ENCODE data around the gene B4GALT3.

Gene B4GALT3

GRCh38 chr1:161200421-161200991, 23.2 kb upstream of the B4GALT3 start:
- peak overlapping the region; percentile 96 for H3K27ac Mint-ChIP-seq (ENCODE audit: low read depth)
- H3K27me3 Mint-ChIP-seq = no peaks in the 10 kb centered on the region
- DNase-seq (ENCODE audit: low spot score in 2 of 2) (no peak), ATAC-seq (replicated peaks; ENCODE audit: extremely low read depth, poor library complexity, severe bottlenecking) (no peak)
- peak overlapping the region; percentile 91 for H3K4me3 Mint-ChIP-seq
- H3K36me3 Mint-ChIP-seq (ENCODE audit: insufficient read depth) = peaks cover 17% of the 10 kb centered on the region
- H3K4me1 Mint-ChIP-seq = peaks cover 60% of the 10 kb centered on the region
- no peaks in the 10 kb centered on the region for H3K9me3 Mint-ChIP-seq

DNA sequence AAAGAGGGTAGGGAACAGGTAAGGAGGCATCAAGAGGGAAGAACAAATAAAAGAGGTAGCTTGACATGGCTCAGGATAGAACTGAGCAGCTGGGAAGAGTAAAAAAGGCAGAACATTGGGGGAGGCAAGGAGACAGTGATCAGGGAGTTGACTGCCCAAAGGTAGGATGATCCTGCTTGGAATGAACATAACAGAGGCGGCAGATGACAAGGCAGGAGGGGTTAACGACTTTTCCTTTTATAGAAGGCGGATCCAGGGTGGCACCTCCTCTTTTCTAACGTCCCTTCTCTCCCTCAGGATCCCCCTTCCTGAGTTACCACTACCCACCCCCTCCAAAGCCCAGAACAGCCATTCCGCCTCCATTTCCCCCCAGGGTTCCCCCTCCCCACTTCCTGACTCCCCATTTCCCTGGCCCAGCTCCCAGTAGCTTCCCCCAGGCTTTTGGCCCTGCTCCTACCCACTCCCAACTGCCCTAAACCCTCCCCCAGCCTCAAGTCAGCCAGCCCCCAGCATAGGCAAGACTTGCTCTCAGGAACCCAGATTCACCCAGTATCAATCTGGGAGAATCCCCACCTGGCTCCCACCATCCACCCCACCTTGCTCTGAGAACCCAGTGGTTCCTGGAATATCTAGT, 22.3 kb upstream of the B4GALT3 start:
- Mint-ChIP-seq H3K27ac (ENCODE audit: low read depth) (peak overlapping the region; percentile 73), H3K4me3 (no peak overlapping the region), H3K9me3 (no peaks in the 10 kb centered on the region), H3K36me3 (ENCODE audit: insufficient read depth) (peaks cover 17% of the 10 kb centered on the region), H3K27me3 (no peaks in the 10 kb centered on the region), H3K4me1 (peaks cover 63% of the 10 kb centered on the region)
- ATAC-seq (replicated peaks; ENCODE audit: extremely low read depth, poor library complexity, severe bottlenecking) (no peak), DNase-seq (ENCODE audit: low spot score in 2 of 2) (no peak)

GRCh38 chr1:161198897-161199431, 21.7 kb upstream of the B4GALT3 start, which contains the start of gene ADAMTS4:
ADAMTS4 (minus strand) TSS chr1:161199054; CDS start chr1:161198627, 427 bp downstream.
- Mint-ChIP-seq H3K36me3 (ENCODE audit: insufficient read depth) (peaks cover 11% of the 10 kb centered on the region), H3K27me3 (no peaks in the 10 kb centered on the region), H3K4me3 (no peak within 1 kb of the TSS), H3K9me3 (no peaks in the 10 kb centered on the region), H3K27ac (ENCODE audit: low read depth) (peak within 1 kb of the TSS; percentile 73), H3K4me1 (peaks cover 58% of the 10 kb centered on the region)
- DNase-seq (ENCODE audit: low spot score in 2 of 2) = no peak
- ATAC-seq (replicated peaks; ENCODE audit: extremely low read depth, poor library complexity, severe bottlenecking) = no peak

DNA sequence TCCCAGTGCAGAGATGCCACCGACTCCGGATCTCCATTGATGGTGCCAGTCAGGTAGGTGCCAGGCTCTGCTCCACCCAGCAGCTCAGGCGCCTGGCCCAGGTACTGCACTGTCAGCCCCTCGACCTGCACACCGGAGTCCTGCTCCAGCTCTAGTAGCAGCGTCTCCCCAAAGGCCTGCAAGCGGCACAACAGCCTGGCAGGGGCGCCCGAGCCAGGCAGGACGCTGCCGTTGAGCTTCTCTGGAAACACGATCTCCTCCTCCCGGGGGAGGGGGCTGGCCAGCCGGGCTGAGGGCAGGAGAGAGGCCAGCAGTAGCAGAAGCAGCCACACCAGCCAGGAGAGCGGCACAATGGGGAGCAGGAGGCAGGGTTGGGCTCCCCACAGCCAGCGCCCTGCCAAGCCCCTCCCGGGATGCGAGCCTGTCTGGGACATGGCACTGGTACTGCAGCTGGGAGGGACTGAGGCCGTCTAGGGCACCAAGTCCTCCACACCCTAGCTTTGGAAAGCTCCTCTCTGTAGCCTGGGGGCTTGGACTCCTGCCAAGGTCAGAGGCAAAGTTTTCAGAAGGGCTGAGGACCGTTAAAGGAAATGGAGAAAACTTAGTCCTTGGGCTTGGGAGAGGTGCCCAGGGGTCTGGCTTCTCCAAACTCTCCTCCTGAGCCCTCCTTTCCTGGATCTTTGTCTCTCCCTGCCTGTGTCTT, 21.0 kb upstream of the B4GALT3 start:
- Mint-ChIP-seq H3K9me3 (no peaks in the 10 kb centered on the region), H3K36me3 (ENCODE audit: insufficient read depth) (peaks cover 7% of the 10 kb centered on the region), H3K4me1 (peaks cover 52% of the 10 kb centered on the region), H3K27me3 (no peaks in the 10 kb centered on the region), H3K4me3 (no peak overlapping the region), H3K27ac (ENCODE audit: low read depth) (no peak overlapping the region)
- ATAC-seq (replicated peaks; ENCODE audit: extremely low read depth, poor library complexity, severe bottlenecking) = no peak
- DNase-seq (ENCODE audit: low spot score in 2 of 2) = no peak

GRCh38 chr1:161197560-161198193, 20.4 kb upstream of the B4GALT3 start:
- Mint-ChIP-seq H3K27ac (ENCODE audit: low read depth) (no peak overlapping the region), H3K4me3 (no peak overlapping the region), H3K9me3 (no peaks in the 10 kb centered on the region), H3K36me3 (ENCODE audit: insufficient read depth) (peaks cover 7% of the 10 kb centered on the region), H3K4me1 (peaks cover 55% of the 10 kb centered on the region), H3K27me3 (no peaks in the 10 kb centered on the region)
- DNase-seq (ENCODE audit: low spot score in 2 of 2) (no peak), ATAC-seq (replicated peaks; ENCODE audit: extremely low read depth, poor library complexity, severe bottlenecking) (no peak)

DNA sequence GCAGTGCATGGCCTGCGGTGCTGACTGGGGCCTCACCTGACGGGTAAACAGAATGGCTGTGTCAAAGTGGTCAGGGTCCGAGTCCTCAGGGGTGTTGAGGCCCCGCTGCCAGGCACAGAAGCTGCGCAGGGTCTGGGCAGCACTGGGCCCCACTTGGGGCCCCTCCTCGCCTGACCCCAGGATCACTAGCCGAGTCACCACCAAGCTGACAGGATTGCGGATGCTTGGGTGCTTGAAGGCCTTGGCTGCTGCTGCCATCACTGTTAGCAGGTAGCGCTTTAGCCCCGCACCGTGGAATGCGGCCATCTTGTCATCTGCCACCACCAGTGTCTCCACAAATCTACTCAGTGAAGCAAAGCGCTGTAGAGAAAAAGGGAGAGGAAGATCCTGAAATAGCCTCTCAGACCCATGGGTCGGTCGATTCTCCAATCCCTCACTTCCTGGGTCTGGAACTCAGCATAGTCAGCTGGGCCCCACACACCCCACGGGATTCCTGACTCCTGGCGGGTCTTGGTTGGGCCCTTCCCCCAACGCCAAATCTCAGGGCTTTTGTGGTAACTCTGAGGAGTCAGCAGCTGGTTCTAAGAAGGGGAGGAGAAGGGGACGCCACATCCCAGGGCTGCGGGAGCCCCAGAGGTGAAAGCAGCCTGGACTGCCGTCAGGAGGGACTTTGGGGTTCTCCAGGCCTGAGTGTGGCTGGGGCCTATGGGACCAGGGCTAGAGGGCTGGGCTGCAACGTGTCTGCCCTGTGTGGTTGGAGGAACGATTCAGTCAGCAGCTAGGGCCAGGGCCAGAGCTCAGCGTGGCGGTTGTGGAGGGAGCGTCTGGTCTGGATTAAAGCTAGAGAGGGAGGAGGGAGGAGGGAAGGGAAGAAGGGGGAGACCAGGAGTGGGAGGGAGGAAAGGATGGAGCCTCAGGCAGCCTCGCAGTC, 19.5 kb upstream of the B4GALT3 start:
- peaks cover 57% of the 10 kb centered on the region for H3K4me1 Mint-ChIP-seq

GRCh38 chr1:161196111-161196510, 18.8 kb upstream of the B4GALT3 start:
- H3K4me1 Mint-ChIP-seq = peaks cover 52% of the 10 kb centered on the region
- no peaks in the 10 kb centered on the region for H3K27me3 Mint-ChIP-seq
- no peak overlapping the region for H3K4me3 Mint-ChIP-seq
- DNase-seq (ENCODE audit: low spot score in 2 of 2) (no peak), ATAC-seq (replicated peaks; ENCODE audit: extremely low read depth, poor library complexity, severe bottlenecking) (no peak)
- peaks cover 2% of the 10 kb centered on the region for H3K36me3 Mint-ChIP-seq (ENCODE audit: insufficient read depth)
- H3K27ac Mint-ChIP-seq (ENCODE audit: low read depth) = no peak overlapping the region
- H3K9me3 Mint-ChIP-seq = no peaks in the 10 kb centered on the region

More for the DNA sequence above, 19.5 kb upstream of the B4GALT3 start:
- ATAC-seq (replicated peaks; ENCODE audit: extremely low read depth, poor library complexity, severe bottlenecking) = no peak
- no peak overlapping the region for H3K27ac Mint-ChIP-seq (ENCODE audit: low read depth)
- H3K27me3 Mint-ChIP-seq = no peaks in the 10 kb centered on the region
- DNase-seq (ENCODE audit: low spot score in 2 of 2) = no peak
- H3K9me3 Mint-ChIP-seq = no peaks in the 10 kb centered on the region
- H3K36me3 Mint-ChIP-seq (ENCODE audit: insufficient read depth) = peaks cover 2% of the 10 kb centered on the region
- no peak overlapping the region for H3K4me3 Mint-ChIP-seq

GRCh38 chr1:161195171-161195570, 17.9 kb upstream of the B4GALT3 start:
- Mint-ChIP-seq H3K9me3 (no peaks in the 10 kb centered on the region), H3K36me3 (ENCODE audit: insufficient read depth) (peaks cover 4% of the 10 kb centered on the region), H3K4me3 (peak overlapping the region; percentile 58), H3K27ac (ENCODE audit: low read depth) (peak overlapping the region; percentile 79), H3K27me3 (no peaks in the 10 kb centered on the region), H3K4me1 (peaks cover 43% of the 10 kb centered on the region)
- no peak for DNase-seq (ENCODE audit: low spot score in 2 of 2)
- ATAC-seq (replicated peaks; ENCODE audit: extremely low read depth, poor library complexity, severe bottlenecking) = peak; percentile 52

DNA sequence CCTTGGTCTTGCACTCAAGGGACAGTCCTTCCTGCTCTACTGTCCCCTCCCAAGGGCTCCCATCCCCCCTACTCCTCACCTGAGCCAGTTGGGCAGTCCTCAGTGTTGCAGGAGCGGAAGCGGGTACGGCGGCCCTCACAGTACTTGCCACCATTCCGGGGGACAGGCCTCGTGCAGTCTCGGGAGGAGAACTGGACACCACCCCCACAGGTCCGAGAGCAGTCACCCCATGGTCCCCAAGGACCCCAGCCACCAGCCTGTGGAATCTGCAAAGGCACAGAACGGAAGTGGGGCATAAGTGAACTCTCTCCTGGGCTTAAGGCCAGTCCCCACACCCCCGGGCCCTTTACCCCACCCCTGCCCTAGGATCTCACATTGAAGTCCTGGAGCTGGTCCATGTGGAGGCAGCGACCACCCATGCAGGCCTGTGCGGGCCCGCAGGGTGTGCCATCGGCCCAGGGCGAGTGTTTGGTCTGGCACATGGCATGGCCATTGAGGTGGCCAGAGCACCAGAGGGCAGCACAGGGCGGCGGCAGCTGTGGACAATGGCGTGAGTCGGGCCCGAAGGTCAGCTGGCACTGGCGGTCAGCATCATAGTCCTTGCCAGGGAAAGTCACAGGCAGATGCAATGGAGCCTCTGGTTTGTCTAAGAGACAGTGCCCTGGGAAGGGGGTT, 16.4 kb upstream of the B4GALT3 start:
- Mint-ChIP-seq H3K9me3 (no peaks in the 10 kb centered on the region), H3K4me3 (no peak overlapping the region), H3K36me3 (ENCODE audit: insufficient read depth) (peaks cover 4% of the 10 kb centered on the region), H3K27ac (ENCODE audit: low read depth) (peak overlapping the region; percentile 94), H3K4me1 (peaks cover 41% of the 10 kb centered on the region), H3K27me3 (no peaks in the 10 kb centered on the region)
- ATAC-seq (replicated peaks; ENCODE audit: extremely low read depth, poor library complexity, severe bottlenecking) = no peak
- DNase-seq (ENCODE audit: low spot score in 2 of 2) = no peak

- Mint-ChIP-seq H3K27me3 (no peaks in the 10 kb centered on the region), H3K36me3 (ENCODE audit: insufficient read depth) (peaks cover 4% of the 10 kb centered on the region), H3K9me3 (no peaks in the 10 kb centered on the region), H3K27ac (ENCODE audit: low read depth) (peak overlapping the region; percentile 94), H3K4me1 (peaks cover 47% of the 10 kb centered on the region), H3K4me3 (peak overlapping the region; percentile 57)
- DNase-seq (ENCODE audit: low spot score in 2 of 2) = peak; percentile 51 to 56
- peak; percentile 84 for ATAC-seq (replicated peaks; ENCODE audit: extremely low read depth, poor library complexity, severe bottlenecking)
Observed at GRCh38 chr1:161192476-161193465, 15.5 kb upstream of the B4GALT3 start.
